ENCODE data around the gene ARL5A.

Gene ARL5A

DNA sequence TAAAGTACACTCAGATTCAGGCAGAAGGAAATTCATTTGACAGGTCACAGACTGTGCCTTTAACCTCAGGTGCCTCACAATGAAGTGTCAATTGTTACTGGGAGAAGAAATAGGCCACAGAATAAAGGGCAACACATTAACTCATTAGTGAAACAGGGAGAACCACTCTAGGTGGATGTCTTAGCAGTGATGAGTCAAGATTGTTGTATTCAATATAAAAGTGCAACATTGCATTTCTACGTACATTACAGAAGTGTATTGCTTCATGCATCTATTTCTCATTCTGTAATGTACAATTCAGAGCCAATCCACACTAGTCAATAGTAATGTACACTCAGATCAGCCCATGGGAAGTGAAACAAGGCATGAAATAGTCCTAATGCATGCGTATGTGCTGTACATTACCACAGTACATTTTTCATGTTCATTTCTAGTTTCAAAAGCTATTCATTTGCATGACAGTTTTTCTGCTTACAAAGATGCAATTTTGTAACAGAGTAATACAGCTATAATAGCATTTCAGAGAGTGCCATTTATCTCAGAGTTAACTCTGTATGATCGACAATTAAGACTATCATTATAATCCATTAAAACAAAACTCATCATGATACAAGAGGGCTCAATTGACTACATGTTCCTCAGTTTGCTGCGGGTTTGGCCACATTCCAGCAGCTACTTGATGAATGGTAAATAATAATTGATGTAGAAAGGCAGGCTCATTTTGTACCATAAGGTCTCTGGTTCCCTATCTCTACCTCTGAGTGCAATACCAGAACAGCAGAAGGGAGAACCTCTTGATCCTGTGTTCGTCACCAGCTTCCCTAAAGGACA, 12.2 kb upstream of the ARL5A start:
- DNase-seq = peak; percentile 13

DNA sequence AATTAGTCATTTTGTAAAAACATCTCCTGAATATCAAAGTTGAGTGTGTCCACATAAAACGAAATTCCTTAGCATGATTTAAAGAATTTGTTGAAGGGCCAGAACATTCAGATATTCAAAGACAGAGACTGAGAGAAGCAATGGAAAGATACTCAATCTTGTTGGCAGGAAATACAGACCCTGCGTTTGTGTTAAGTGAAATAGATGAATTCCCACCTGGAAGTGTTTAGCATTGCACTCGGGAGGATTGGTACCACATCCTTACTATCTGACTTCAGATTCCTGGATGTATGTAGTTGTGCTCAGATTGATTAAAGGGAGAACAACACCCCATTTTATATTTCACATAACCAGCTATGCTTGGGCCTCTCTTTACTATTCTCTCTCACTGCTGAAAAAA, 9.7 kb upstream of the ARL5A start:
- no peak for DNase-seq

DNA sequence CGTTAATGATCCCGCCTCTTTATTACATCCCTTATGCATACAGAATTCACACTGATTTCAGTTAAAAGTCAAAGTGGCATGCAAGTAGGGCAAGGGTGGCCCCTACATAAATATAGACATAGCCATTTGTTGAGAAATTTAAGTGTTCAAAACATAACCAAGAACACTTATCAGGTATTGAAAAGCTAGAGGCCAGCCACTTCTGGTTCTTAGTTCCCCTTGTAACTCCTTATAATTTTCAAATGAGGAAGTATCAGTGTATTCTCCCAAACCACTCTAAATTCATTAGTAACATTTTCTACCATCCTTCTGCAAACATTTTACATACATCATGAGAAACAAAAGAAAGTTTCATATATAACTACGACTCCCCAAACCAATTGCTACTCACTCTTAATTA, 5.8 kb upstream of the ARL5A start:
- no peak for DNase-seq

DNA sequence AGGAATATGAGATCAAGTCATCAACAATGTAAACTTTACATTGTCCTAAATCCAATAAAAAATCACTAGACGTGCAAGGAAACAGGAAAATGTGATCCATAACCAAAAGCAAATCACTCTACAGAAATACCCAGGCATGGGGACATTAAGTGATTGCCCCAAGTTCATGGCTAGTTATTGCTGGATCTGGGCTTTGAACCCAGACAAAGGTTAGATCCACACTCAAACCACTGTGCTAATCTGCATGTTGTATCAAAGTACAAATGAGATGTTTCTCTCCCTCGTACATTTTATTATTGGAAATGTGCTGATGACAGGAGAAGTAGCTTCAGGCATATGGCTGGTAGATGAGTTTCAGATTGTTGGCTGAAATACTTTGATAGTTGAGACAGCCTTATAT, 2.7 kb upstream of the ARL5A start:
- no peak for DNase-seq

DNA sequence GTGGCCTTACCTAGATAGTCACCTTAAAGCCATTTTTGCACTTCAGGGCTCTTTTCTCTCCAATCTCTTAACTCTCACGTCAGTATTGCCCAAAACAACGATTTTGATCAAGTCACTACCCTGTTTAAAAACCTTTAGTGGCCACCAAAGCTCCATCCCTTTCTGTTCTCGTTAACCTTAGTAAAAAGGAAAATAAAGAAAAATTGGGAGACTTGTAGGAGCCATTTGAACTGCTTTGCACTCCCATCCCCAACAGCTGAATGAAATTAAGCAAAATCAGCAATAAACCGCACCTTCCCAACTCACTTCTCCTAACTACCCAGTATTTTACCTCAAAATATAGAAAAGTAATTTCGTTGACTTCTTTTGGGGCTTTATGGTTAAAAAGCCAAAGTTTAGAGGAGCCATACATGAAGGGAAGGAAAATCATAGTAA, 686 bp upstream of the ARL5A start:
- DNase-seq = no peak

DNA sequence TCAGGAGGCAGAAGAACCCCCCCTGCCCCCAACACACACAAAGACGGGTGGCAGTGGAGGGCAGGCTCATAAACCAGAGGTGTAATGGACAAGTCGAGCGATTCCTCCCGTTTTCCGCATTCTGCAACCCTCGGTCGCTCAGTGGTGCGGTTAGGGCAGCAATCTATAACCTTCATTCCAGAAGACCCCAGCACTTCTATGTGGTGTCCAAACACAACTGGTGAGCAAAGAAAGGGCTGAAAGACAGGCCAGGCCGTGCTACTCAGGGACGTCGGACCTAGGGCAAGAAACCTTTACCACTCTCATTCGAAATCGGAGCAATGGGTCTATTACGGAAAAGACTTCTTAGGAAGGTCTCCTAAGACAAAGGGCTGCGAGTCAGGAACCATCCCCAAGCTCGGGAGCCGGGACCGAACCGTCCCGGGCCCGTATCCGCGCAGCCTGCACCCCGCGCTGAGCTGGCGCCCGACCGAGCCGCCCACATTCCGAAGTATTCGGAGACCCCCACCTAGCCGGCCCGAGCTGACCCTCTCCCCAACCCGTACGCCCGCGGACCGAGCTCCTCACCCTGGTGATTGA, 568 bp downstream of the ARL5A start:
- DNase-seq = no peak

DNA sequence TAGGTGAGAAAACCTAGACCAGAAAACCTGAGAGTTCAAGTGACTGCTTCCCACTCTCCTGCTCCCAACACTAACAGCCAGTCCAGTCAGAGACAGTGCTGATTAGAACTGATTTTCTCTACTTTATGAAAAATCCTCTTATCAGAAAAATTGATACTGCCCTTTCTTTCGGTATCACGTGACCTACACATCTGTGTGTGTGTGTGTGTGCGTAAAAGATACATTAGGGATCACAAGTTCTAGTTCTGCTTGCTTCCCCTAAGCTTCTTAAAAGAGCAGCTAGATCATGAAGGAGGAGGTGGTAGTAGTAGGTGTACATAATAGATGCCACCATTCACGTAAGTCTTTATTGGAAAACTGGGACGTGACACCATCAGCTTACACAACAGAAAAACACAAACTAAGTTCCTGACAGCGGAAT, 1.5 kb downstream of the ARL5A start:
- no peak for DNase-seq

DNA sequence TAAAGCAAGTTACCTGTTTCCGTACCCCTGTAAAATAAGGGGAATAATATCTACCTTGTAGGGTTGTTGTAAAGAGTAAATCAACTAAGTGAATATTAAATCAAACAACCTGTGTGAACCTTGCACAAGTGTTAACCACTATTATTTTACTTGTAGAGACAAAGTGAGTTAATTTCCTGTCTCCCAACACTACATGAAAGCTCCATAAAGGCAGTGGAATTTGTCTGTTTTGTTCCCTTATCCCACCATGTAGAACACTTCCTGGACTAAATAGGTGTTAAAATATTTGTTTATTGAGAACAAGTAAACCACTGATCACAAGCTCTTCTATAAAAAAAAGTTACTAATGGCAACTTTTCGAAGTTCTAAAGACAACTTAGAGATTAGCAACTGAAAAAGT, 3.3 kb downstream of the ARL5A start:
- no peak for DNase-seq

DNA sequence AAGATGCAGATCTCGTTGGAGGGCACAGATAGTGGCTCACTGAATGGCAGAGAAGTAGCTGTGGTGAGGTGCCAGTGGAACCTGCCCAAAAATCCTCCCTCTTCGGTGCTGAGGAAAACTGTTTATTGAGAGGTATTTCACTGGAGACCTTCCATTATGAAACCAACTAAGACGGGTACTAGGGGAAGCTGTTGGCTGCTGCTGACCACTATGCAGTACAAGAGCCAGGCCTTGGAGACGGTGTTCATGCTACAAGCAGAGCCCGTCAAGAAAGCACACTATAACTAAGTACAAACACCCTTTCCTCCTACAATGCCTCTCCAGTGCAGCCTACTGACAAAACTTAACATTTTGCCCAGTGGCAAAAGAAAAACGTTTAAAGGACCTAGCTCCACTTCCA, 4.6 kb downstream of the ARL5A start:
- no peak for DNase-seq

DNA sequence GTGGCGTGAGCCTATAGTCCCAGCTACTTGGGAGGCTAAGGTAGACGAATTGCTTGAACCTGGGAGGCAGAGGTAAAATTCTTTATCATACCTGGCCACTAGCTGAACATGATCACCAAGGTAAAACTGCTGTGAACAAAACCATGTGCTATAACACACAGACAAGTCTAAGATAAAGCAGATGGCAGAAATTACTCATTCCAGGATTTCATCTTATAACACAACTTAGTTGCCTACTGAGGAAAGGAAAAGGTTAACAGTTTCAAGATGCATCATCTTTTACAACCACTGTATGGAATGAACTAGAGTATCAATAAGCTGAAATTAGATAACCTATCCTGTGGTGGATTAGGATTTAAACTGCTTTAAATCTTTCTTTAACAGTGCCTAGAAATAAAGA, 8.3 kb downstream of the ARL5A start:
- no peak for DNase-seq

DNA sequence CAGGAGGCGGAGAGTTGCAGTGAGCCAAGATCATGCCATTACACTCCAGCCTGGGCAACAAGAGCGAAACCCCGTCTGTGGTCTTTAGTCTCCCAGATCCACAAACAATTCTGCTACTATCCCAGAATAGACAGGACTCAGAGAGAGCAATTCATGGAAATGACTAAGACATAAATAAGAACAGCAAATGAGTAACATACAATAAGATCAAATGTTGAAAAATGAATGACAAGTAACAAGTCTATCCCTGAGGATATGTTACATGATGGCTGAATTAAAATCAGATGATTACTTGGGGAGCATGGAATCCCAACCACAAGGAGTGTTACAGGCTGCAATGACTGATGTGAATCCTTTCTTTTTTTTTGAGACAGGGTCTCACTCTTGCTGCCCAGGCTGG, 10.3 kb downstream of the ARL5A start:
- DNase-seq = no peak

DNA sequence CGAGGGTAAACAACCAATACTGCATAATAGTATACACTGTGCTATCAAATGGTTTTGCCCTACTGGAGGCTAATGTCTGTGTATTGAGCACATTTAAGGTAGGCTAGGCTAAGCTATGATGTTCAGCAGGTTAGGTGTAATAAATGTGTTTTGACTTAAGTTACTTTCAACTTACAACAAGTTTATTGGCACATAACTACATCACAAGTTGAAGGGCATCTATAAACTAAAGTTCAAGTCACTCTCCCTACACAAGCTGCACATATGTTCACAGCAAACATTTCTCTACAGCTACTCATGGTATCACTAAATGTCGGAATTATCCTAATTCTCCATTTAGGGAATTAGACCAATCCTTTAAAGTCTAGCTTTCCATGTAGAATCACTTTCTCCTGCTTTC, 11.4 kb downstream of the ARL5A start:
- no peak for DNase-seq

DNA sequence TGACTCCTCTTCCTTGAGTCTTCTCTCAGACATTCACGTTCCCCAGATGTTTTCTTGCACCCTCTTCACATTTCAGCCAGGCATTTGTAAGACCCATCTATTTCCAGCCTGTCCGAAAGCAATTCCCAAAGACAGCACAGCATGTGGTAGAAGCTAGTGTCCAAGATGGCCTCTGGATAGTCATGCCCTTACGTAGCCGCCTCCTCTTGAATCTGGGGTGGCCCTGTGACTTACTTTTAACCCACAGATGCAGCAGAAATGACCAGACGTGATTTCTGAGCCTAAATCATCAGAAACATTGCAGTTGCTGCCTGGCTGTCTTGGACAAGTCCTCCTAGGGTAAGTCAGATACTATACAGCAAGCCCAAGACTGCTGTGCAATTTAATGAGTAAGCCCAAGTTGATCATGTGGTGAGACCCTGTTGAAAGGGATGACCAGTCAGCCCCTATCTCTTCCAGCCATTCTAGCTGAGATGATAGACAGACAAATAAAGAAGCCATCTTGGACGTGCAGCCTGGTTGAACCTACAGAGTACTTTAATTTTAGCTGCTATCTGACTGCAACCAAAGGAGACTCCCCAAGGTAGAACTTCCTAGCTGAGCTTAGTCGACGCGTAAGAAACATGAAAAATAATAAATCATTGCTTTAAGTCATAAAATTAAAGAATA, 12.3 kb downstream of the ARL5A start:
- DNase-seq = no peak

DNA sequence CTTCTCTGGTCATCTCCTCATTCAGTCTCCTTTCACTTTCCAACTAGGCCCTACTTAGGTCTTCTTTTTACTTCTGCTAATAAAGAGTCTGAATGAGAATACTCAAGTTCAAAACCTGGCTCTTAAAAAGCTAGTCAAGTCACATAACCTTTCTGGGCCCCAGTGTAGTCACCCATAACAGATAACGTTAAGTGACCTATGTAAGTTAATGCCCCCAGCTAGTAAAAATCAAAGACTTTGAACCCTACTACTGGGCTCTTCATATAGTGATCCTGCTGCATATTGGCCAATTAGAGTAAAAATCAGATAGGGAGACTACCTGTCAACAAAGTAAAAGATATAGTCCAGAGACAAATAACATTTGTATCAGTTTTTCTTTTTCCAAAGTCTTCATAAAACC, 17.7 kb downstream of the ARL5A start:
- DNase-seq = no peak

DNA sequence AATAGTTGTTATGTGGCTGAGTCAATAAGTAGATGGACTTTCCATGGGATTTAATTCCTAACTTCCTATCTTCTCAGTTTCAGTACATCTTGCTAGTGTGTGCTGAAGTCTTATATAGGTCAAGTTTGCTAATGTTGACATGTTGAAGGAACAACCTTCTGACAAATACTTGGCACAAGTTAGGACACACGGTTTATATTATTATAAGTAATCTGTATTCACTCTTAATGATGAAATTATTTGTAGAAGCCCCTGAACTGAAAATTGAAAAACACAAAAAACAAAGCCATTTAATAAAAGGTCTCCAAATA, 19.2 kb downstream of the ARL5A start:
- DNase-seq = no peak

DNA sequence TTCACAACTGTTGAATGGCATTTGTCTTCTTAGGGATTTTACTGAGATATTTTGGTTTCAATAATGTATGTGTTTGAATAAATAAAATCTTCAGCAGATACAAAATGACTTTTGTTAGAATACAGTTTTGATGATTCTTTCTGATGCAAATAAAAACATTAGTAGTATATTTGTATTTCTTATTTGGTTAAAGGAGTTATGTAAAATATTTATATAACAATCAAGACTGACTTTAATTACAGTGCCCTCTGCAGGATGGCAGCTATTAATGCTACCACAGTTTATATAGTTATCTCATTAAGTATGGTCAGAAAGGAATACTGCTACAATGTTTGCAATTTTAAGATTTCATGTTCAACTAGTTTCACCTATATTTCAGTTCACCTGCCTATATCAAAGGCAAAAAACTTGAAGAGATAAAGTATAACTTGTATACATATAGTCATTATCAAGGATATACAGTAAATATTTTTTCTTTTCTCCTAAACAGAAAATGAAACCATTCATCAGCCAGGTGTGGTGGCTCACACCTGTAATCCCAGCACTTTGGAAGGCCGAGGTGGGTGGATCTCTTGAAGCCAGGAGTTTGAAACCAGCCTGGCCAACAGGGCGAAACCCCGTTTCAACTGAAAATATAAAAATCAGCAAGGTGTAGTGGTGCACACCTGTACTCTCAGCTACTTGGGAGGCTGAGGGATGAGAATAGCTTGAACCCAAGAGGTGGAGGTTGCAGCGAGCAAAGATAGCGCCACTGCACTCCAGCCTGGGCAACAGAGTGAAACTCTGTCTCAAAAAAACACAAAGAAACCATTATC, 19.8 kb downstream of the ARL5A start:
- DNase-seq = no peak

DNA sequence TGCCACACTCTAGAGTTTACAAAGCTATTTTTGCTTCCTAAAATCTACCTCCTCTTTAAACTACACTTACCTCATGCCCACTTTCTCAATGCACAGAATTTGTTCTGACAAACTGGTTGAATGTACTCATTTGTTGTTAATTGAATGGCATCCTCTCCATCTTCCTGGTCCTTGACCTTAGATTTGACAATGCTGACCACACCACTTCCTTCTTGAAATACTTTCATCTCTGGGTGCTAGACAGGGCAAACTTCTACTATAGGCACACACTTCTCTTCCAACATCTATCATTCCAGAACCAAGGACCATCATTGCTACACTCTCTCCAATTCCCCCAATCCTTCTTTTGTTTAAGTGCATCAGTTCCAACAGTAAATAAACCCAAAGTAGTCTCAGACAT, 22.3 kb downstream of the ARL5A start:
- DNase-seq = no peak

DNA sequence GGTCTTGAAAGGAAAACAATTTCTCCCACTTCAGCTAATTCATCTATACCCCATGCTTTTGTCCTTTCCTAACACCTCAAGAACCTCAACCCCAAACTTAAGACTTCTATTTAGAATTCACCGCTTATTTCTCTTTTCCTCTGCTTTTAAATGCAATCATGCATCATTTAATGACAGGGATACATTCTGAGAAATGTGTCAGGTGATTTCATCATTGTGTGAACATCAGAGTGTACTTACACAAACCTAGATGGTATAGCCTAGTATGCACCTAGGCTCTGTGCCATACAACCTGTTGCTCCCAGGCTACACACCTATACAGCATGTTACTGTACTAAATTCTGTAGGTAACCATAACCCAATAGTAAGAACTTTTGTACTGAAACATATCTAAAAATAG, 22.9 kb downstream of the ARL5A start:
- DNase-seq = no peak

DNA sequence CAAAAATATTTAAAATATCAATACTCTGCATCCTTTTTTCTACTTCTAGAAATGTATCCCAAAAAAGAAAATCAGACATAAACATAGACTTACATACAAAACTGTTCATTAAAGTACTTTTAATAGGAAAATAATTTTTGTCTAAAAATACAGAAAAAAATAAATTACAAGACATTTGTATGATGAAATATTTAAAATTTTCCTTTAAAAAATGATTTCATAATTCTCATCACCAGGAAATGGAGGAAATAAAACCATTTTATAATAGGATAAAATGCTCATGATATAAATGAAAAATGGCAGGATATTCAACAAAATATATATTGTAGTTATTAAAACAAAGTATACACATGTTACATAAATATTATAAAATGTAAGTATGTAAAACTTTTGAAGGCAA, 24.4 kb downstream of the ARL5A start:
- DNase-seq = no peak

DNA sequence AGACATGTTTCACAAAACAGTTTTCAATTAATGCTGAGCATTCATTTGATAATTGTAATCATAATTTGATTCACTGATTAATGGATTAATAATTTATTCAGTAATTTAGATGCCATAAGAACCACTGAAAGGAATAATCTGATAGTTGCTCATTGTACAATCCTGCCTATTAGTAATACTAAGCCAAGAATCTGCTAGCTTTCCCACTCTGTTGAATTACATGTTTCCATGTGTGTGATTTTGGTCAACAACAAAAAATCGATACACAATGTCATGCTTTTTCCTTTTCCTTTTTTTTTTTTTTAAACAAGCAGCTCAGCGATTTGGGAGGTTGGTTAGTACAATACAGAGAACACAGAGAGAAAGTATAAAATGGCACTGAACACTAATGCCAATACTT, 25.9 kb downstream of the ARL5A start:
- no peak for DNase-seq

DNA sequence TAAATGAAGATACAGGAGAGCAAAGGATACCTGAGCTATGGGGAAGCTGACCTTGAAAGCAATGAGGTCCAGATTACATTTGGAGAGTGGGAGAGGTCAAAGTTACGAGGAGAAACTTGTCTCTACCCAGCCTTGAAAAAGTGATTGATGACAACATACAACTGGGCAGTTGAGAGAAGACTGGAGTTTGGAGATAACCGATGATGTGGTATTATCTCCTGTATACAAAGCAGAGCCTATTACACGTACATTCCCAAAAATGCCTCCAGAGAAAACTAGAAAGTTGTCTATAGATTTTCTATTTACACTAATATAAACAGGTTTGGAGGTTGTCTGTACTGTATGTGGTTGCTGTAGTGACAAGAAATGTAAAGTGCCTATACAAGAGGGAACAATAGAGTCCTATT, 28.3 kb downstream of the ARL5A start:
- DNase-seq = no peak

DNA sequence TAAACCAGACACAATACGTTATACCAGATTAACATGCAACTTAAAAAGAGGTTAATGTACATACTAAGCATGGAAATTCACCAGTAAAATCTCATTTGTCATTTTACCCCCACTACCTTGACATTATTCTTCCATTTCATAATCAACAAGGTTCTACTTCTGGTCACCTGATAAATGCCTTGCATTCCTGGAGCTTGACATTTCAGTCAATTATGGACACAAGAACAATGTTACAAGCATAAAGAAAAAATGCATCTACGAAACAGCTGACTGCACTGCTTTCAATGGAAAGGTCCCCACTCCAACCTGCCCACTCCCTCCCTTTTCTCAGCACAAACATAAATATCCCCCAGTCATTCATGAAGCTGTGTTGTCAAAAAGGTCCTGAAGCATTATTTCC, 31.4 kb downstream of the ARL5A start:
- DNase-seq = no peak

DNA sequence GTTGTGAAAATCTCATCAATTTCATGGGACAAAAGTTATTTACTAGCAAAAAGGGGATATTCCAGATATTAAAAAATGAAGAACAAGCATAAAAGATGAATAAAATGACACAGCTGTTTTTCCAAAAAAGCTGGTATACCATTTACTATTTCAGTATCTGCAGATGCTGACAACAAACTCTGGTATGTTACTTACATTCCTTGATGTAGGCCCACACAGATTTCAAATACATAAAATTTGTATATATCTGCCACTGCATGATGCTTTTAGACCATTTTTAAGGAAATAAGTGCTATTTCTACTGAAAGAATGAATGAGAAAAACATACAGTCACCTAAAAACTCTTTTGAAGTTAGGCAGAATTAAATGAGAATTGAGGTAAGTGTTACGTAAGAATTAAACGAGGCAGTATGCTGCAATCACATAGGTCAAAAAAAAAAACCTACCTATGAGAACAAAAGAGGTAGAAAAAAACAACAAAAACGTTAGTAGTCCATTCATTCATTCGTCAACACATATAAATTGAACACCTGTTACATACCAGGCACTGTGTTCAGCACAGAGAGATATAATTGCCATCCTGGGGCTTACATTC, 32.5 kb downstream of the ARL5A start:
- no peak for DNase-seq

All from COR-L47 (cell line).